ENCODE data around the gene GAS7. TPM values are rescaled to one million over a fixed set of nuclear protein-coding genes. Genes with fewer than 3 reads are reported as not detected.

GAS7 gene
- total and polyA plus RNA-seq, 3 donors from 2014 or later = 70.2 to 184 (median 152) TPM

DNA sequence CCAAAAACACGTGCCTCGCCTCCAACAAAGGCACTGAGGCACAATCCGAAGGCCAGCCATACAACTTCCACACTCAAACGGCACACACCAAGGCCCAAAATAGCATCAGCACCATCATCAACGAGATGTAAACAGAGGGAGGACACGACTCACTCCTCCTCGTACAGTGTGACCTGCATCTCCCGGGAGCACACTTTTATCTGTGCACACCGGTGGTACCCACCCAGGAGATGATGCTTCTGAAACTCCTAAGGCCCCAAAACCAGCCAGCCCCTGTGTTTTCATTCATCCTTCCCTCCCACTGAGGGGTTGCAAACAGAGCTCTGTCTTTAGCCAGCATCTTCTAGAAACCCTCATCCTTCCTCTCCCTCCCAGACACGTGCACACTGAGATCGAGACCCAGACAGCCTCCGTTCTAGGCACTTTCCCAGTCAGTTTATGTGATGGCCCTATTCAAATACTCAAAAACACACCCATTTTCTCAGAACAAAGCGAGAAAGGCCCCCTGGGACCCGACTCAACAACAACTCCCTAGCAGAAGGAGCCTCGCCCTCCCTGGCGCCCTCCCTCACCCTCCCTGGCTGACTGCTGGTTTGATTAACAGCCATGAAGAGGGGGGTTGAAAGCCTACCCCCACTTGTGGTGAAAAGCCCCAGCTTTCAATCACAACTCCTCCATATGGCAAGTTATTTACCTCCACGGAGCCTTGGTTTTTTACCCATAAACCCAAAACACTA, 76.3 kb downstream of the GAS7 start:
- WGBS, 2 donors = 76 to 77% methylated on average over 17 of the region's 17 CpGs
- H3K4me3 ChIP-seq = no peak overlapping the region
- no peak overlapping the region for H3K27ac ChIP-seq
- peaks cover 26% of the 10 kb centered on the region for H3K4me1 ChIP-seq
- TF ChIP-seq POLR2A (IDR thresholded peaks at IDR 0.05) = no peak
- TF ChIP-seq, protein P1, sequence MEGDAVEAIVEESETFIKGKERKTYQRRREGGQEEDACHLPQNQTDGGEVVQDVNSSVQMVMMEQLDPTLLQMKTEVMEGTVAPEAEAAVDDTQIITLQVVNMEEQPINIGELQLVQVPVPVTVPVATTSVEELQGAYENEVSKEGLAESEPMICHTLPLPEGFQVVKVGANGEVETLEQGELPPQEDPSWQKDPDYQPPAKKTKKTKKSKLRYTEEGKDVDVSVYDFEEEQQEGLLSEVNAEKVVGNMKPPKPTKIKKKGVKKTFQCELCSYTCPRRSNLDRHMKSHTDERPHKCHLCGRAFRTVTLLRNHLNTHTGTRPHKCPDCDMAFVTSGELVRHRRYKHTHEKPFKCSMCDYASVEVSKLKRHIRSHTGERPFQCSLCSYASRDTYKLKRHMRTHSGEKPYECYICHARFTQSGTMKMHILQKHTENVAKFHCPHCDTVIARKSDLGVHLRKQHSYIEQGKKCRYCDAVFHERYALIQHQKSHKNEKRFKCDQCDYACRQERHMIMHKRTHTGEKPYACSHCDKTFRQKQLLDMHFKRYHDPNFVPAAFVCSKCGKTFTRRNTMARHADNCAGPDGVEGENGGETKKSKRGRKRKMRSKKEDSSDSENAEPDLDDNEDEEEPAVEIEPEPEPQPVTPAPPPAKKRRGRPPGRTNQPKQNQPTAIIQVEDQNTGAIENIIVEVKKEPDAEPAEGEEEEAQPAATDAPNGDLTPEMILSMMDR (IDR thresholded peaks at IDR 0.05) = no peak
- H3K27me3 ChIP-seq = no peaks in the 10 kb centered on the region
- H3K9me3 ChIP-seq = no peaks in the 10 kb centered on the region
- H3K36me3 ChIP-seq (ENCODE audit: low read depth, missing control alignments) = no peaks in the 10 kb centered on the region
- no peak for DNase-seq
- intact Hi-C loops (cut with DNase I; ENCODE audit: low total_unique reads) = no loop called here

DNA sequence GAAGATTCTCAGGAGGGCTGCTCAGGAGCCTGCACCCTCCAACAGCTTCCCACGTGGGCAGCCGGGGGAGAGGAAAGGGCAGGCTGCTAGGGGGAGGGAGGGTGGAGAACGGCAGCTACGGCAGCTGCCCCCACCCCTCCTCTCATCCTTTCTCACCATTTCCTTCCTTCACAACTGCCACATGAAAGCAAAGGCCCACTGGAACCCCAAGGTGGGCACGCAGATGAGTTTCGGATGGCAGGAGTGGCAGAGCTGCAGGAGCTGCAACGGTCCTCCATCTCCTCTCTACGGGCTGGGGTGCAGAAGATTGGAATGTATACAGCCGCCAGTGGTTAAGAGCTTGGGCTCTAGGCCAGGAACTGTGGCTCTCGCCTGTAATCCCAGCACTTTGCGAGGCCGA, 77.7 kb downstream of the GAS7 start:
- H3K9me3 ChIP-seq = no peaks in the 10 kb centered on the region
- no peaks in the 10 kb centered on the region for H3K36me3 ChIP-seq (ENCODE audit: low read depth, missing control alignments)
- H3K27me3 ChIP-seq = no peaks in the 10 kb centered on the region
- no peak overlapping the region for H3K27ac ChIP-seq
- intact Hi-C loops (cut with DNase I; ENCODE audit: low total_unique reads) = no loop called here
- no peak for DNase-seq
- TF ChIP-seq, protein P1 (IDR thresholded peaks at IDR 0.05) = no peak
- TF ChIP-seq POLR2A (IDR thresholded peaks at IDR 0.05) = no peak
- H3K4me1 ChIP-seq = peaks cover 18% of the 10 kb centered on the region
- no peak overlapping the region for H3K4me3 ChIP-seq
- WGBS, 2 donors = 79 to 84% methylated on average over 12 of the region's 12 CpGs

DNA sequence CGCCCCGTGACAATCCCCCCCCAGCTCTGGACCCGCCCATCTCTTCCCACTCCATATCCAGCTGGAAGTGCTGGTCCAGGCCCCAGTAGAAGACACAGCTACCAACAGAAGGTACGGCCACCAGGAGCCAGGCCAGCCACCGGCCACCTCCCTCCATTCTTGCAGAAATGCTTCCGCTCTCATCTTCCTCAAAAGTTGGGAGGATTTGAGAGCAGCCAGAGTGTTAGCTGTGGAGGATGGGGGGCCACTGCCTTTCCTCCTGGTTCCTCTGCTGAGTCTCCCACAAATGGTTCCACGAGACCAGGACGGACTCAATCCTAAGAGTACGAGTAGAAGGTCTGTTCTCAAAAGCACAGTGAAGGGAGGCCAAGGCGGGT, 78.3 kb downstream of the GAS7 start:
- Histone ChIP-seq H3K36me3 (ENCODE audit: low read depth, missing control alignments) (no peaks in the 10 kb centered on the region), H3K27me3 (no peaks in the 10 kb centered on the region), H3K4me3 (no peak overlapping the region), H3K4me1 (peaks cover 19% of the 10 kb centered on the region), H3K27ac (no peak overlapping the region), H3K9me3 (no peaks in the 10 kb centered on the region)
- WGBS, 2 donors = 77 to 90% methylated on average over 8 to 10 of the region's 10 CpGs
- no peak for TF ChIP-seq POLR2A (IDR thresholded peaks at IDR 0.05)
- TF ChIP-seq, protein P1 (IDR thresholded peaks at IDR 0.05) = no peak
- no peak for DNase-seq
- intact Hi-C loops (cut with DNase I; ENCODE audit: low total_unique reads) = no loop called here

DNA sequence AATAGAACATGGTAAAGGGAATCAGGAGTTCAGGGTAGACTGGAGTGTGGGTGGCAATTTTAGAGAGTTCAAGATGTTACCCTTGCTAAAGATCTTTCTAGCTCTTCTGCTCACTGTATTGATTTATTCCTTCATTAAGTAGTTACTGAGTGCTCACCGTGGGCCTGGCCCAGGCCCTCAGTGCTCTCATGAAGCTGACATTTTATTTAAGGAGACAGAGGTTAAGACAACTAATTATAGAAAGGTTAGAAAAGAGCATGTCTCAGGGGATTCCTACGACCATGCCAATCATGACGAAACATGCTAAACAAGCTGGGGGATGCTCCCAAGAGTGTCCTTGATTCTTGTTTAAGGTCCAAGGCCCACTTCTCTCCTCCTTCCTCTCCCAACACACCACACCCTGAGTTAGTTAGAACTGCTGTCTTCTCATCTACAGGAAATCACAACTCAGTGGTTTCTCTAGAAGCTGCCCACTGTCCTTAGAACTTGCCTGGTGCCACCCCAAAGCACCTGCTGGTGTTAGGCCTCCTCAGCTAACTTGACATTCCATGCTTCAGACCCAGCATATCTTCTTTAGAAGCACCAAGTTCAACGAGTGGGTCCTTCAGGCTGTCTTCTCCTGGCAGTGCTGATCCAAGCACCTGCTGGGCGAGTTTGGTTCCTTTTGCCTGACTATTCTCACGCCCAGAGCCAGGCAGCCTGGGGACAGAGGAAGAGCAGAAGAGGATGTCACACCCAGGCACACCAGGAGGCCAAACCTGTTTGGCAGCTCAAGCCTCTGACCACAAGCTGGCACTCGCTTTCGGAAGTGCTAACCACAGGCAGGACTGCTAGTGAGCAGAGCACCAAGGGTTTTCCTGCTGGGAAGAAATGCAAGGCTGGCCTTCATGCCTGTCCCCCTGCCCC, 79.0 kb downstream of the GAS7 start:
- TF ChIP-seq, protein P1 (IDR thresholded peaks at IDR 0.05) = no peak
- TF ChIP-seq POLR2A (IDR thresholded peaks at IDR 0.05) = no peak
- intact Hi-C loops (cut with DNase I; ENCODE audit: low total_unique reads) = no loop called here
- WGBS, 2 donors = 68 to 69% methylated on average over 8 of the region's 8 CpGs
- DNase-seq = no peak
- no peaks in the 10 kb centered on the region for H3K27me3 ChIP-seq
- H3K4me1 ChIP-seq = peaks cover 25% of the 10 kb centered on the region
- no peak overlapping the region for H3K27ac ChIP-seq
- no peaks in the 10 kb centered on the region for H3K9me3 ChIP-seq
- H3K36me3 ChIP-seq (ENCODE audit: low read depth, missing control alignments) = no peaks in the 10 kb centered on the region
- H3K4me3 ChIP-seq = no peak overlapping the region
